GM12865 (cell line): ENCODE results near the gene SLC25A21.

ENCODE experiments used
- DNase-seq: peaks from one replicate; pipeline ENCODE4 v3.0.0; 2010; ENCODE audit warnings: low read depth
- H3K4me3 ChIP-seq: 2 replicates; pipeline ENCODE4 v1.5.1; 2011; ENCODE audit warnings: mild to moderate bottlenecking, low read depth, low read length, control low read depth
- CTCF ChIP-seq: IDR thresholded peaks from 2 replicates; pipeline ENCODE4 v1.5.1; 2011; ENCODE audit warnings: low read length, control low read depth, low read depth, inconsistent platforms; ENCODE audit not compliant: insufficient read depth; ENCODE audit errors: missing control alignments

The SLC25A21 gene

DNA sequence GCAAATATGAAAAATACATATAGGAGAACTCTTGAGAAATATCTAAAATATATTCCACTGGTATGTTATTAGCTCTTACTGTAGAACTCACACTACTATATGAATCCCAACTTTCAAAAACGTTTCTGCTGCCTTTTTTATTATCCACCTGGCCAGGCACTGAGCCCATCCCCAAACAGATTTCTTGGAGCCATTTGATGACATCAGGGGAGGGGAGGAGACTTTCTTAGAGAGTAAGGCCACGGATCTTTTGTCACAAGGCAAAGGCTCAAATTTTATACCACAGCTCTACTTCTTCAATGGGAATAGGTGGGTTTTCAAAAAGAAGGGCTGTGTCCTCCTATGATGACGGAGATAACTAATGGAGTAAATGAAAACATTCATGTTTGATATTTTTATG is 83.0 kb downstream of the SLC25A21 start:
- no peak for TF ChIP-seq CTCF
- H3K4me3 ChIP-seq: no peak overlapping the region
- no peak for DNase-seq

GRCh38 chr14:37088356-37089215 is 83.8 kb downstream of the SLC25A21 start:
- DNase-seq: no peak
- H3K4me3 ChIP-seq: no peak overlapping the region
- no peak for TF ChIP-seq CTCF

GRCh38 chr14:37087520-37087919 is 84.9 kb downstream of the SLC25A21 start:
- no peak overlapping the region for H3K4me3 ChIP-seq
- no peak for DNase-seq
- no peak for TF ChIP-seq CTCF

GRCh38 chr14:37083599-37083998 is 88.8 kb downstream of the SLC25A21 start:
- no peak for DNase-seq

DNA sequence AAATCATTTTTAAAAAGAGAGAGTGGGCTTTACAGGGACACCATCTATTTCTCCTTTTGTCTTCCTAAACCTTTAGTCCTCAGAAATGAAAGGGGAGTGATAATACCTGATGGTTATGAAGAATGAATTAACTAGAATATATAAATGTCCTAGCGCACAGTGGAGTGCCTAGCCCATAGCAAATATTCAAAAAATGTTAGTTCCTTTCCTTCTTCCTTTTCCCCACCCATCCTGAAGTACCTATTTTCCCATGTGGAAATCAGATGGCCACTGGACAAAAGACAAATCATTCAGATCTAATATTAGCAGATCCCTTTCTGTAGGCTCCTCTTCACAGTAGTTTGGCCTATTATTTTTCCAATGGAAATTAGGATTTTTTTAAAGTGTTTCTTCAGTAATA is 90.0 kb downstream of the SLC25A21 start:
- no peak for TF ChIP-seq CTCF
- DNase-seq: no peak
- H3K4me3 ChIP-seq: no peak overlapping the region

More at GRCh38 chr14:37083599-37083998, 88.8 kb downstream of the SLC25A21 start:
- no peak overlapping the region for H3K4me3 ChIP-seq
- TF ChIP-seq CTCF: no peak

DNA sequence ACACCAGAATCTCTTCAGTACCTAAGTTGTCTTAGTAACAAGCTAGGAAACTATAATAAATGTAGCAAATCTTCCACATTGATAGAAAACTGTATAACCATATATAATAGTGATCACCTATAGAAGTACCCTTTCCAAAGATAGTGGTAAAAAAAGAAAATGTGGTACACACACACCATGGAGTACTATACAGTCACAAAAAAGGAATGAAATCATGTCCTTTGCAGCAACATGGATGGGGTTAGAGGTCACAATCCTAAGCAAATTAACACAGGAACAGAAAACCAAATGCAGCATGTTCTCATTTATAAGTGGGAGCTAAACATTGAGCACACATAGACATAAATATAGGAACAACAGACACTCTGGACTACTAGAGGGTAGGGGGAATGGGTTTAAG is 90.5 kb downstream of the SLC25A21 start:
- no peak overlapping the region for H3K4me3 ChIP-seq
- no peak for TF ChIP-seq CTCF
- DNase-seq: no peak

DNA sequence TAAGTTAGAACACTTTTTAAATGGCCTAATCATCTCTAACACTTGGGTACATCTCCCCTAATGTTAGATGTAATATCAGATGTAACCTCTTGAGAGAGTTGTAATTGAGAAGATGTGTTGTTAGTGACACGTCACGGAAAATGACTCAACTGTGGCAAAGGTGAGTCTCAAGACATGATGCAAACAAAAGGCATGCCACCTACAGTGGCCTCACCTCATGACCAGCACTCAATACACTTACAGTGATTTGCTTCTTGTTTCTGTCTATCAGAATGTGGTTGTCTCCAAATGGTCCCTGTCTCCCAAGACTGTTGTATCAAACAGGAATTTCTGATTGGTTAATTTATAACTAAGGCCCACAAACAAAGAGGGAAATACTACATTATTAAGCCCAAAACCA is 91.2 kb downstream of the SLC25A21 start:
- no peak overlapping the region for H3K4me3 ChIP-seq
- no peak for TF ChIP-seq CTCF
- no peak for DNase-seq
